Astrocyte (in vitro differentiated cells and primary cell): ENCODE data around the gene ACVRL1. TPM values are rescaled to one million over a fixed set of nuclear protein-coding genes. Genes with fewer than 3 reads are reported as not detected.

Experiments used
- DNase-seq: peaks from one replicate; pipeline ENCODE4 v3.0.0-alpha.2; 2010; ENCODE audit warnings: low read depth
- FAIRE-seq: peaks from 2 replicates; lab custom pipeline; 2011; peaks lifted over from hg19 to GRCh38; lab: Jason Lieb, UNC
- H2AFZ ChIP-seq: 2 replicates; pipeline ENCODE4 v1.6.0; 2012; ENCODE audit warnings: low read depth, low read length, inconsistent platforms
- H3K27ac ChIP-seq: 2 replicates; pipeline ENCODE4 v1.5.1; 2011; ENCODE audit warnings: low read depth, low read length, inconsistent platforms
- H3K27me3 ChIP-seq: 2 replicates; pipeline ENCODE4 v1.6.0; 2011; ENCODE audit warnings: low read length, inconsistent platforms; ENCODE audit not compliant: insufficient read depth
- H3K36me3 ChIP-seq: 2 replicates; pipeline ENCODE4 v1.5.1; 2011; ENCODE audit warnings: low read length, inconsistent platforms; ENCODE audit not compliant: insufficient read depth
- H3K4me1 ChIP-seq: 2 replicates; pipeline ENCODE4 v1.5.1; 2011; ENCODE audit warnings: low read length, inconsistent platforms; ENCODE audit not compliant: insufficient read depth
- H3K4me2 ChIP-seq: 2 replicates; pipeline ENCODE4 v1.6.0; 2012; ENCODE audit warnings: low read length, inconsistent platforms
- H3K4me3 ChIP-seq: 2 replicates; pipeline ENCODE4 v1.5.1; 2011; ENCODE audit warnings: low read depth, mild to moderate bottlenecking, low read length, inconsistent platforms; ENCODE audit not compliant: insufficient read depth
- H3K79me2 ChIP-seq: 2 replicates; pipeline ENCODE4 v1.6.0; 2012; ENCODE audit warnings: mild to moderate bottlenecking, low read length, inconsistent platforms; ENCODE audit not compliant: insufficient read depth
- H3K9ac ChIP-seq: 2 replicates; pipeline ENCODE4 v1.6.0; 2012; ENCODE audit warnings: mild to moderate bottlenecking, low read length, inconsistent platforms
- H3K9me3 ChIP-seq: 2 replicates; pipeline ENCODE4 v1.5.1; 2012; ENCODE audit warnings: low read depth, mild to moderate bottlenecking, low read length, inconsistent platforms; ENCODE audit not compliant: insufficient read depth
- H4K20me1 ChIP-seq: 2 replicates; pipeline ENCODE4 v1.6.0; 2012; ENCODE audit warnings: low read length, inconsistent platforms; ENCODE audit not compliant: insufficient read depth
- H3K27ac Mint-ChIP-seq: one replicate; pipeline ENCODE4 v1.8.0; 2021; ENCODE audit warnings: mild to moderate bottlenecking, mixed read lengths; ENCODE audit not compliant: unreplicated experiment
- H3K27me3 Mint-ChIP-seq: one replicate; pipeline ENCODE4 v1.8.0; 2021; ENCODE audit warnings: low read depth, mixed read lengths; ENCODE audit not compliant: unreplicated experiment
- H3K36me3 Mint-ChIP-seq: one replicate; pipeline ENCODE4 v1.8.0; 2021; ENCODE audit warnings: low read depth, mixed read lengths; ENCODE audit not compliant: unreplicated experiment
- H3K4me1 Mint-ChIP-seq: one replicate; pipeline ENCODE4 v1.8.0; 2021; ENCODE audit warnings: low read depth, mixed read lengths; ENCODE audit not compliant: unreplicated experiment
- H3K4me3 Mint-ChIP-seq: one replicate; pipeline ENCODE4 v1.8.0; 2021; ENCODE audit warnings: mild to moderate bottlenecking, moderate library complexity, mixed read lengths; ENCODE audit not compliant: unreplicated experiment
- H3K9me3 Mint-ChIP-seq: one replicate; pipeline ENCODE4 v1.8.0; 2021; ENCODE audit warnings: mild to moderate bottlenecking, mixed read lengths; ENCODE audit not compliant: unreplicated experiment
- CTCF ChIP-seq: IDR thresholded peaks from 2 replicates; pipeline ENCODE4 v1.5.1; 2011; ENCODE audit warnings: low read depth, mild to moderate bottlenecking, inconsistent platforms, low read length, moderate library complexity; ENCODE audit not compliant: insufficient read depth
- EZH2 ChIP-seq: IDR thresholded peaks from 2 replicates; pipeline ENCODE4 v1.6.1; 2012; ENCODE audit warnings: mild to moderate bottlenecking, low read length, inconsistent platforms; ENCODE audit not compliant: insufficient read depth
- total RNA-seq: library from RNA; stranded (reverse); gene quantifications from 2 replicates; pipeline ENCODE4 v1.2.1, GENCODE V29; 2021

Gene ACVRL1
- total RNA-seq, 1 donor from 2014 or later = 0.95 TPM

GRCh38 chr12:51942056-51942455, 34.8 kb downstream of the ACVRL1 start:
- H3K27ac ChIP-seq = no peak overlapping the region
- no peak overlapping the region for H3K4me3 Mint-ChIP-seq

GRCh38 chr12:51942501-51943000, 35.2 kb downstream of the ACVRL1 start:
- H3K4me3 ChIP-seq = no peak overlapping the region
- H4K20me1 ChIP-seq = no peaks in the 10 kb centered on the region
- peaks cover 35% of the 10 kb centered on the region for H3K9me3 Mint-ChIP-seq
- peaks cover 41% of the 10 kb centered on the region for H3K27me3 Mint-ChIP-seq
- H3K4me3 Mint-ChIP-seq = no peak overlapping the region
- peaks cover 5% of the 10 kb centered on the region for H3K27me3 ChIP-seq
- no peaks in the 10 kb centered on the region for H3K79me2 ChIP-seq
- no peak overlapping the region for H3K4me2 ChIP-seq
- no peak for TF ChIP-seq CTCF
- no peak for TF ChIP-seq EZH2
- FAIRE-seq (no peak), DNase-seq (no peak)
- H3K36me3 Mint-ChIP-seq = peaks cover 10% of the 10 kb centered on the region
- H3K36me3 ChIP-seq = no peaks in the 10 kb centered on the region
- no peaks in the 10 kb centered on the region for H3K4me1 ChIP-seq
- peaks cover 13% of the 10 kb centered on the region for H3K9me3 ChIP-seq
- no peak overlapping the region for H2AFZ ChIP-seq
- H3K9ac ChIP-seq = no peak overlapping the region
- no peak overlapping the region for H3K27ac Mint-ChIP-seq
- no peak overlapping the region for H3K27ac ChIP-seq
- no peaks in the 10 kb centered on the region for H3K4me1 Mint-ChIP-seq

More at GRCh38 chr12:51942056-51942455, 34.8 kb downstream of the ACVRL1 start:
- H3K9me3 ChIP-seq = peaks cover 13% of the 10 kb centered on the region
- H3K36me3 Mint-ChIP-seq = peaks cover 10% of the 10 kb centered on the region
- H3K27ac Mint-ChIP-seq = no peak overlapping the region
- peaks cover 37% of the 10 kb centered on the region for H3K27me3 Mint-ChIP-seq
- H3K9me3 Mint-ChIP-seq = peaks cover 31% of the 10 kb centered on the region
- FAIRE-seq (no peak), DNase-seq (no peak)
- TF ChIP-seq CTCF (no peak), EZH2 (no peak)
- H3K27me3 ChIP-seq = peaks cover 5% of the 10 kb centered on the region
- H3K4me2 ChIP-seq = no peak overlapping the region
- no peaks in the 10 kb centered on the region for H3K4me1 ChIP-seq
- no peaks in the 10 kb centered on the region for H3K36me3 ChIP-seq
- no peaks in the 10 kb centered on the region for H3K79me2 ChIP-seq
- no peaks in the 10 kb centered on the region for H3K4me1 Mint-ChIP-seq
- no peak overlapping the region for H3K9ac ChIP-seq
- H3K4me3 ChIP-seq = no peak overlapping the region
- H4K20me1 ChIP-seq = no peaks in the 10 kb centered on the region
- no peak overlapping the region for H2AFZ ChIP-seq

GRCh38 chr12:51943346-51943745, 36.0 kb downstream of the ACVRL1 start:
- Histone ChIP-seq H3K9ac (no peak overlapping the region), H2AFZ (no peak overlapping the region), H3K27ac (no peak overlapping the region), H3K36me3 (no peaks in the 10 kb centered on the region), H3K27me3 (peaks cover 10% of the 10 kb centered on the region), H3K9me3 (peaks cover 13% of the 10 kb centered on the region), H3K4me1 (no peaks in the 10 kb centered on the region), H3K4me2 (no peak overlapping the region), H3K79me2 (no peaks in the 10 kb centered on the region), H3K4me3 (no peak overlapping the region), H4K20me1 (no peaks in the 10 kb centered on the region)
- FAIRE-seq = no peak
- Mint-ChIP-seq H3K9me3 (peaks cover 39% of the 10 kb centered on the region), H3K4me1 (no peaks in the 10 kb centered on the region), H3K4me3 (no peak overlapping the region), H3K36me3 (peaks cover 13% of the 10 kb centered on the region), H3K27ac (no peak overlapping the region), H3K27me3 (peaks cover 47% of the 10 kb centered on the region)
- no peak for TF ChIP-seq EZH2
- no peak for TF ChIP-seq CTCF
- no peak for DNase-seq
